CD14-positive monocyte (primary cell): ENCODE data around the gene TSPAN11. TPM values are rescaled to one million over a fixed set of nuclear protein-coding genes. Genes with fewer than 3 reads are reported as not detected.

ENCODE experiments used
- DNase-seq, 3 donors: peaks; one replicate each; pipeline ENCODE4 v3.0.0-alpha.2; 2011 to 2022
- H2AFZ ChIP-seq: 2 replicates; pipeline ENCODE4 v1.6.0; 2012; ENCODE audit warnings: mild to moderate bottlenecking, low read depth, low read length, inconsistent platforms; ENCODE audit not compliant: insufficient read depth, poor library complexity, severe bottlenecking
- H3K27ac ChIP-seq, 2 donors: 1 replicate in 1 of 2; 2 replicates in 1 of 2; pipeline ENCODE4 v1.5.1; 2012 to 2013; ENCODE audit warnings: low read length in 2 of 2, control low read depth in 1 of 2, inconsistent platforms in 1 of 2, low read depth in 1 of 2, mild to moderate bottlenecking in 1 of 2
- H3K27me3 ChIP-seq, 2 donors: one replicate each; pipeline versions ENCODE4 v1.6.0 to v1.6.1; 2011 to 2013; ENCODE audit warnings: low read length in 2 of 2; ENCODE audit not compliant: control insufficient read depth in 2 of 2, insufficient read depth in 2 of 2
- H3K36me3 ChIP-seq, 2 donors: replicated peaks in 1 of 2; 1 replicate in 1 of 2; 2 replicates in 1 of 2; pipeline versions ENCODE4 v1.5.1 to v1.6.1; 2012 to 2013; ENCODE audit warnings: low read length in 2 of 2, control low read depth in 1 of 2, inconsistent platforms in 1 of 2, mild to moderate bottlenecking in 1 of 2; ENCODE audit not compliant: insufficient read depth in 2 of 2, control insufficient read depth in 1 of 2
- H3K4me1 ChIP-seq, 2 donors: 1 replicate in 1 of 2; 2 replicates in 1 of 2; pipeline versions ENCODE4 v1.5.1 to v1.6.1; 2012 to 2013; ENCODE audit warnings: low read length in 2 of 2, control low read depth in 1 of 2, inconsistent platforms in 1 of 2, mild to moderate bottlenecking in 1 of 2, moderate library complexity in 1 of 2; ENCODE audit not compliant: insufficient read depth in 2 of 2, control insufficient read depth in 1 of 2
- H3K4me2 ChIP-seq: replicated peaks from 2 replicates; pipeline ENCODE3; 2012; ENCODE audit warnings: low read length, moderate library complexity, mild to moderate bottlenecking; ENCODE audit not compliant: poor library complexity, severe bottlenecking; ENCODE audit errors: extremely low read depth
- H3K4me3 ChIP-seq, 3 experiments: fragments of 200-600 bp in 1 of 3; sonication (generic) in 1 of 3; replicated peaks in 1 of 3; 1 replicate in 2 of 3; 2 replicates in 1 of 3; pipeline ENCODE4 v1.5.1; 2011 to 2013; ENCODE audit warnings: low read length in 3 of 3, mild to moderate bottlenecking in 3 of 3, control low read depth in 2 of 3, low read depth in 2 of 3, inconsistent platforms in 1 of 3, moderate library complexity in 1 of 3
- H3K79me2 ChIP-seq: 2 replicates; pipeline ENCODE4 v1.6.0; 2012; ENCODE audit warnings: mild to moderate bottlenecking, control low read depth, inconsistent platforms, low read length, moderate library complexity; ENCODE audit not compliant: insufficient read depth
- H3K9ac ChIP-seq: 2 replicates; pipeline ENCODE4 v1.6.0; 2017; ENCODE audit warnings: low read length, mild to moderate bottlenecking; ENCODE audit not compliant: insufficient read depth, poor library complexity, severe bottlenecking
- H3K9me3 ChIP-seq, 2 donors: replicated peaks in 1 of 2; 1 replicate in 1 of 2; 2 replicates in 1 of 2; pipeline versions ENCODE4 v1.5.1 to v1.6.1; 2012 to 2013; ENCODE audit warnings: low read length in 2 of 2, control low read depth in 1 of 2; ENCODE audit not compliant: control insufficient read depth in 1 of 2, insufficient read depth in 1 of 2
- H4K20me1 ChIP-seq: 2 replicates; pipeline ENCODE4 v1.6.0; 2012; ENCODE audit warnings: mild to moderate bottlenecking, low read length, control low read depth, moderate library complexity; ENCODE audit not compliant: insufficient read depth
- H3K27ac Mint-ChIP-seq, 7 donors: one replicate each; pipeline ENCODE4 v1.8.0; 2020; ENCODE audit warnings: mild to moderate bottlenecking in 7 of 7, mixed read lengths in 7 of 7, moderate library complexity in 6 of 7, inconsistent platforms in 2 of 7
- H3K27me3 Mint-ChIP-seq, 3 donors: one replicate each; pipeline ENCODE4 v1.8.0; 2021 to 2022; ENCODE audit warnings: low read depth in 3 of 3, mild to moderate bottlenecking in 3 of 3, mixed read lengths in 3 of 3, moderate library complexity in 3 of 3, inconsistent platforms in 1 of 3
- H3K36me3 Mint-ChIP-seq, 2 donors: one replicate each; pipeline ENCODE4 v1.8.0; 2020; ENCODE audit warnings: mixed read lengths in 2 of 2, inconsistent platforms in 1 of 2, mild to moderate bottlenecking in 1 of 2
- H3K4me1 Mint-ChIP-seq: one replicate; pipeline ENCODE4 v1.8.0; 2020; ENCODE audit warnings: mild to moderate bottlenecking, mixed read lengths
- H3K4me3 Mint-ChIP-seq, 2 donors: one replicate each; pipeline ENCODE4 v1.8.0; 2020; ENCODE audit warnings: mild to moderate bottlenecking in 2 of 2, mixed read lengths in 2 of 2, moderate library complexity in 1 of 2
- H3K9me3 Mint-ChIP-seq, 7 donors: one replicate each; pipeline ENCODE4 v1.8.0; 2020 to 2022; ENCODE audit warnings: mixed read lengths in 7 of 7, mild to moderate bottlenecking in 6 of 7, moderate library complexity in 6 of 7, inconsistent platforms in 2 of 7
- CTCF ChIP-seq: fragments of 200-600 bp; IDR thresholded peaks from one replicate; pipeline ENCODE4 v1.8.0; 2022; ENCODE audit warnings: antibody characterized with exemption, mild to moderate bottlenecking
- WGBS: methylation state at CpG from one replicate; pipeline ENCODE4 v1.1.5; 2013; ENCODE audit warnings: missing lambda C conversion rate; ENCODE audit not compliant: insufficient coverage; 5-methylcytosine and 5-hydroxymethylcytosine counted together
- intact Hi-C, 2 donors: fragments of 100-400 bp; cut with micrococcal nuclease; formaldehyde crosslinking; loops; one replicate each; pipeline versions ENCODE4 v1.15.0 to v1.15.1; 2023
- polyA plus RNA-seq, 3 donors: library from polyadenylated mRNA; depleted of rRNA in 1 of 3; unstranded in 2 of 3; stranded (reverse) in 1 of 3; fragments of 300-500 nt in 2 of 3; fragments of >200 nt in 1 of 3; fragmentation: Illumina TruSeq in 2 of 3; gene quantifications; 1 replicate in 2 of 3; 2 replicates in 1 of 3; pipeline ENCODE4 v1.2.3, GENCODE V29; 2012 to 2021

The TSPAN11 gene
- polyA plus RNA-seq, 3 donors: not detected

GRCh38 chr12:30978639-30979038 is 52.1 kb downstream of the TSPAN11 start:
- Histone ChIP-seq H3K4me2 (no peak overlapping the region), H3K79me2 (no peaks in the 10 kb centered on the region), H2AFZ (no peak overlapping the region), H3K27me3 (no peaks in the 10 kb centered on the region), H3K27ac (no peak overlapping the region), H3K9ac (no peak overlapping the region), H3K9me3 (no peaks in the 10 kb centered on the region), H3K4me1 (no peaks in the 10 kb centered on the region), H4K20me1 (no peaks in the 10 kb centered on the region), H3K36me3 (no peaks in the 10 kb centered on the region), H3K4me3 (no peak overlapping the region)
- peak overlapping the region in 1 of 7 donors; percentile 31 for H3K27ac Mint-ChIP-seq
- no peaks in the 10 kb centered on the region for H3K4me1 Mint-ChIP-seq
- H3K27me3 Mint-ChIP-seq: peaks cover 0 to 4% (median 0%) of the 10 kb centered on the region in 3 donors
- intact Hi-C loops: no loop called here
- no peaks in the 10 kb centered on the region for H3K36me3 Mint-ChIP-seq
- whole genome bisulfite sequencing: no CpG with 5 or more reads among the region's 7 CpGs
- no peak overlapping the region for H3K4me3 Mint-ChIP-seq
- peaks cover 0 to 2% (median 0%) of the 10 kb centered on the region in 7 donors for H3K9me3 Mint-ChIP-seq
- no peak for TF ChIP-seq CTCF
- no peak for DNase-seq

- Mint-ChIP-seq H3K36me3 (no peaks in the 10 kb centered on the region), H3K27ac (peak overlapping the region in 1 of 7 donors; percentile 41), H3K4me3 (no peak overlapping the region), H3K9me3 (peaks cover 0 to 2% (median 0%) of the 10 kb centered on the region in 7 donors), H3K4me1 (no peaks in the 10 kb centered on the region), H3K27me3 (peaks cover 0 to 4% (median 0%) of the 10 kb centered on the region in 3 donors)
- intact Hi-C loops: no loop called here
- no peaks in the 10 kb centered on the region for H4K20me1 ChIP-seq
- no peak overlapping the region for H3K9ac ChIP-seq
- WGBS: 82% methylated on average over 12 of the region's 21 CpGs
- H3K27me3 ChIP-seq: no peaks in the 10 kb centered on the region
- no peak overlapping the region for H3K4me3 ChIP-seq
- H3K36me3 ChIP-seq: no peaks in the 10 kb centered on the region
- H3K79me2 ChIP-seq: no peaks in the 10 kb centered on the region
- DNase-seq: no peak
- H2AFZ ChIP-seq: no peak overlapping the region
- H3K4me2 ChIP-seq: no peak overlapping the region
- no peaks in the 10 kb centered on the region for H3K4me1 ChIP-seq
- TF ChIP-seq CTCF: no peak
- H3K27ac ChIP-seq: no peak overlapping the region
- no peaks in the 10 kb centered on the region for H3K9me3 ChIP-seq
These were observed 53.1 kb downstream of the TSPAN11 start for GRCh38 chr12:30979371-30980259.
